Effector memory CD4-positive, alpha-beta T cell (primary cell): ENCODE measurements around the gene BRAF.
"Not testable (repeated sequence)": the region's sequence is repeated elsewhere in the genome, so short reads cannot be mapped to it uniquely, and the experiment has no call there.

Experiments used
- DNase-seq, 3 donors: peaks; one replicate each; pipeline ENCODE4 v3.0.0-alpha.2; 2020
- H3K27ac ChIP-seq: 2 replicates; pipeline ENCODE4 v1.7.0; 2013; ENCODE audit warnings: mild to moderate bottlenecking, low read length, moderate library complexity; ENCODE audit not compliant: insufficient read depth, poor library complexity, severe bottlenecking
- H3K27me3 ChIP-seq: replicated peaks from 2 replicates; pipeline ENCODE4 v1.7.0; 2013; ENCODE audit warnings: mild to moderate bottlenecking, low read length; ENCODE audit not compliant: insufficient read depth, control insufficient read depth, poor library complexity, severe bottlenecking
- H3K36me3 ChIP-seq: 2 replicates; pipeline ENCODE4 v1.7.0; 2013; ENCODE audit warnings: mild to moderate bottlenecking, low read length, moderate library complexity; ENCODE audit not compliant: control insufficient read depth, insufficient read depth
- H3K4me1 ChIP-seq: 2 replicates; pipeline ENCODE4 v1.7.0; 2013; ENCODE audit warnings: low read length, mild to moderate bottlenecking; ENCODE audit not compliant: control insufficient read depth, insufficient read depth, poor library complexity, severe bottlenecking
- H3K4me3 ChIP-seq: 2 replicates; pipeline ENCODE4 v1.7.0; 2013; ENCODE audit warnings: low read length, low read depth, mild to moderate bottlenecking; ENCODE audit not compliant: insufficient read depth, poor library complexity, severe bottlenecking
- H3K9me3 ChIP-seq: 2 replicates; pipeline ENCODE4 v1.7.0; 2013; ENCODE audit warnings: mild to moderate bottlenecking, low read length, moderate library complexity; ENCODE audit not compliant: control insufficient read depth

The BRAF gene

DNA sequence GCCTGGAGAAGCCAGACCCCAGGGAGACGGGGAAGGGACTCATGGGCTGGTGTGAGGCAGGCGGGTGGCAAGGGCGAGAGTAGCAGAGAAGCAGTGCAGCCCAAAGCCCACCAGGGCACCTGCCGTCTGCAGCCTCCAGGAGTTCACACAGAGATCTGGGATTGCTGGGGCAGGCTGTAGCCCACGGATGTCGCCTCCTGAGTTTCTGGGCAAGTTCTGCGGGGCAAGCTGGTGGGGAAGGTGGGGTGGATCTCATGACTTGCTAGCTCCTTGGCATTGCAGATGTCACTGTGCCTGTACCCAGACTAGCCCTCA, 246.0 kb downstream of the BRAF start:
- Histone ChIP-seq H3K4me1 (peaks cover 6% of the 10 kb centered on the region), H3K36me3 (peaks cover 24% of the 10 kb centered on the region), H3K4me3 (no peak overlapping the region), H3K9me3 (no peaks in the 10 kb centered on the region), H3K27me3 (no peaks in the 10 kb centered on the region), H3K27ac (no peak overlapping the region)
- DNase-seq = no peak

DNA sequence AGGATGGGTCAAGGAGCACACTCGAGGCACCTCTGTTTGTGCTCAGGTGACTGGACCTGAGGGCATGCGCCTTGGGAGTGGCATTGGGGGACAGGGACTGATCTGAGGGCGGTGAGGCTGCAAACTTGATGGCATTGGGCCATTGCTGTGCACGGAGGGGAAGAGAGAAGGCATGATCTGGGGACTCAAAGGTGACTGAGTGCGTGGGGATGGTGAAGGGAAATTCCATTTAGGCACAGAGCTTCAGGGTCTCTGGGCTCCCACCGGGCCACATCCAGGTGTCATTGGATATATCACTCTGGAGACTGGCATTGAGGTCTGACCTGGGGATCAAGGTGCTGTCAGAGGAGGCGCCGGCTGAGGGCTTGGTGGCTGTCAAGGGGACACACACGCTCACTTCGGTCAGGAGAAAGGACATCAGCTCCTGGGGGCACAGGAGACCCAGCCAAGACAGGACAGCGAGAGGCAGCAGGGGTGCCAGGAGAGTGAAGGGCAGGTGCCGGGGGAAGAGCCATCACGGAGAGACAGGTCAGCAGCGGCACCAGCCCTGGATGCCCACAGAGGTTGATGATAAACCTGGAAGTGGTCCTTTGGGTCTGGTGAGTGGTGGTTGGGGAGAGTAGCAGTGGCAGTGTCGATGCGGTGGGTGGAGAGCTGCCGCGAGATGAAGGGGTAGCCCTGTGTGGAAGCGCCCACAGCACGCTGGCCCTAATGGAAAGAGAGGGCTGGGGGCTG, 246.5 kb downstream of the BRAF start:
- Histone ChIP-seq H3K9me3 (no peaks in the 10 kb centered on the region), H3K36me3 (peaks cover 19% of the 10 kb centered on the region), H3K27me3 (no peaks in the 10 kb centered on the region), H3K27ac (no peak overlapping the region), H3K4me3 (no peak overlapping the region), H3K4me1 (peaks cover 8% of the 10 kb centered on the region)
- no peak for DNase-seq

DNA sequence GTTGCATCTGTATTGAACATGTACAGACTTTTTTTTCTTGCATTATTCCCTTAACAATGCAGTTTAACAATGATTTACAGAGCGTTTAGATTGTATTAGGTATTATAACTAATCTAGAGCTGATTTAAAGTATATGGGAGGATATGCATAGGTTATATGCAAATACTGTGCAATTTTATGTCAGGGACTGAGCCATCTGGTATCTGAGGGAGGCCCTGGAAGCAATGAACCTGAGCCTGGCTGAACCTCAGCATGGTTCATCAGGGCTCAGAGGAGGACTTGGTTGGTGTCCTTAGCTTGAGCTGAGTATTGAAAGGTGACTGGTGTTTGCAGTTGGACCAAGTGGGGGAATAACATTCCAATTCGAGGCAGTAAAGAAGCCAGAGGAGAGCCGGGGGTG, 247.2 kb downstream of the BRAF start:
- no peaks in the 10 kb centered on the region for H3K27me3 ChIP-seq
- DNase-seq = no peak
- peaks cover 18% of the 10 kb centered on the region for H3K36me3 ChIP-seq
- H3K27ac ChIP-seq = no peak overlapping the region
- peaks cover 8% of the 10 kb centered on the region for H3K4me1 ChIP-seq
- H3K4me3 ChIP-seq = no peak overlapping the region
- H3K9me3 ChIP-seq = no peaks in the 10 kb centered on the region

DNA sequence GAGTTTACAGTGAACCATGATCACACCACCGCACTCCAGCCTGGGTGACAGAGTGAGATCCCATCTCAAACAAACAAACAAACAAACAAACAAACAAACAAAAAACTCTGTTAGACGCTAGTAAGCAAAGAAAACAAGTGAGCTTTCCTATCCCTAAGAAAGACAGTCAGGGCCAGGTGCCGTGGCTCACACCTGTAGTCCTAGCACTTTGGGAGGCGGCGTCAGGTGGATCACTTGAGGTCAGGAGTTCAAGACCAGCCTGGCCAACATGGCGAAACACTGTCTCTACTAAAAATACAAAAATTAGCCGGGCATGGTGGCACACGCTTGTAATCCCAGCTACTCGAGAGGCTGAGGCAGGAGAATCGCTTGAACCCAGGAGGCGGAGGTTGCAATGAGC, 247.8 kb downstream of the BRAF start:
- not testable (repeated sequence) for H3K9me3 ChIP-seq, H3K4me1 ChIP-seq, H3K4me3 ChIP-seq, H3K27me3 ChIP-seq, DNase-seq, H3K27ac ChIP-seq
- peaks cover 12% of the 10 kb centered on the region for H3K36me3 ChIP-seq

DNA sequence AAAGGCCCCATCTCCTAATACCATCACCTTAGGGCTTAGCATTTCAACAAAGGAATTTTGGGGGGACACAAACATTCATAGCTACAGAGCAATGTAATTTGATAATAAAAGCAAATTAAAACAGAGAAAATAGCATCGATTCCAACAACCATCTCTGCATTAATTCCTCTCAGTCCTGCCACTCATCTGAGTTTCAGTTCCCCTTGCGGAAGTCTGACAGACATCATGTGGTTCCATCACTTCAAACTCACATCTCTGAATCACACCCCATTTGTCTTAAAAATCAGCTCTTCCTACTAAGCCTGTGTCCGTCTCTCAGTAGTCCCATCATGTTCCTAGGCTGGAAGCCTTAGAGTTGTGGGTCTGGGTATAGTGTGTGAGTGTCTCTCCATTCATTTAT, 248.4 kb downstream of the BRAF start:
- Histone ChIP-seq H3K36me3 (peaks cover 11% of the 10 kb centered on the region), H3K4me3 (no peak overlapping the region), H3K4me1 (peaks cover 8% of the 10 kb centered on the region), H3K27ac (no peak overlapping the region), H3K9me3 (no peaks in the 10 kb centered on the region), H3K27me3 (no peaks in the 10 kb centered on the region)
- DNase-seq = no peak

DNA sequence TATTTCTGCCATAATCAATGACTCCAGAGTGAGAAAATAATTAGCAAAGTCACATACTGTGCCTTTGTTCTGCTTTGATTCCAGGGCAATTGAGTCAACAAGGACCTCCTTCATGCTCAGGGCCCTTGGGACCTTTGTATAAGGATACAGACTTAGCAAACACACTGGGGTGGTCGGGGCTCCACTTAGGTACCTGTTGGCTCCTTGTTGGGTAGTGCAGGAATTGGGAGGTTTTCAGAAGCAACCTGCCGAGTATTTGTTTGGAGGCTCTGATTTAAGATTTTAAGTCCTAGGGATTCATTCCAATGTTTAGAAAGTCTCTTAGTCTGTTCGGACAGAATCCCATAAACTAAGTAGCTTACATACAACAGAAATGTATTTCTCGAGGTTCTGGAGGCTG, 249.0 kb downstream of the BRAF start:
- DNase-seq = no peak
- no peak overlapping the region for H3K27ac ChIP-seq
- peaks cover 8% of the 10 kb centered on the region for H3K36me3 ChIP-seq
- H3K27me3 ChIP-seq = no peaks in the 10 kb centered on the region
- H3K9me3 ChIP-seq = no peaks in the 10 kb centered on the region
- H3K4me1 ChIP-seq = peaks cover 8% of the 10 kb centered on the region
- H3K4me3 ChIP-seq = no peak overlapping the region

DNA sequence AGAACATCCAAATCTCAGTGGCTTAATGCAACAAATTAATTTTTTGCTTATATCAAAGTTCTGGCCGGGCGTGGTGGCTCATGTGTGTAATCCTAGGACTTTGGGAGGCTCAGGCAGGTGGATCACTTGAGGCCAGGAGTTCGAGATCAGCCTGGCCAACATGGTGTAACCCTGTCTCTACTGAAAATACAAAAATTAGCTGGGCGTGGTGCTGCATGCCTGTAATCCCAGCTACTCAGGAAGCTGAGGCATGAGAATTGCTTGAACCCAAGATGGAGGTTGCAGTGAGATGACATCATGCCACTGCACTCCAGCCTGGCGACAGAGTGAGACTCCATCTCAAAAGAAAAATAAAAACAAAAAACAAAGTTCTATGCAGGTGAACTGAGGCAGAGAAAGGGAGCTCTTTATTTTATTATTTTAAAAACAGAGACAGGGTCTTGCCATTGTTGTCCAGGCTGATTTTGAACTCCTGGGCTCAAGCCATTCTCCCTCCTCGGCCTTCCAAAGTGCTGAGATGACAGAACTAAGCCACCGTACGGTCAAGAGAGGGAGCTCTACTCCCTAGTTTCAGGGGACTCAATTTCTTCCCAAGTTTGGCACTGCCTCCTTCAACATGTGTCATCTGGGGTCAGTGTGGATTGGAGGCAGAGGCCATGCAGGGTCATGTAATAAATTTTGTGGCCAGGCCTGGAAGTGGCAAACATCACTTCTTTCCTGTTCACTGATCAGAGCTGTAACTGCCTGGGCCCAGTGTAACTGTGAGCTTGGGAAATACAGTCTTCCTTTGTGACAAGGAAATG, 249.6 kb downstream of the BRAF start:
- no peak overlapping the region for H3K27ac ChIP-seq
- no peaks in the 10 kb centered on the region for H3K9me3 ChIP-seq
- H3K27me3 ChIP-seq = no peaks in the 10 kb centered on the region
- H3K4me3 ChIP-seq = no peak overlapping the region
- H3K4me1 ChIP-seq = peaks cover 8% of the 10 kb centered on the region
- peaks cover 2% of the 10 kb centered on the region for H3K36me3 ChIP-seq
- DNase-seq = no peak

DNA sequence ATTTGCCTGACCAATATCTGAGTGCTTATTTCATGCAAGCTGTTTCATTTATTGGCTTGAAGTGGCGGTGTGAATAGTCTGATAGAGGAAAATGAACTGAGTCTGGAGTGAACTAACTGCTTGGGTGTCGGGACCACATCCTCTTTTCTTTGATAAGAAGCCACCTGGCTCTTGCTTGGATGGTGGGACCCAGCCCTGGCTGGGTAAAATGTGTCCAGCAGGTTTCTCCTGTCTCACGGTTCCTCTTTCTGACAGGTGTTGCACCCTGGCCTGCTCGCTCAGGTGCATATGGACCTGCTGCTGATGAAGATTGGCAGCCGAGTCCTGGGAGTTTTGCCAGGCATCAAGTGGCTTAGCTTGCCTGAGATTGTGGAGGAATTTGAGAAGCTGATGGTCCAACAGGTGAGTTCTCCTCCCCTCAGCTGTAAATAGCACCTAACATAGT, 250.4 kb downstream of the BRAF start:
- Histone ChIP-seq H3K27ac (no peak overlapping the region), H3K4me3 (no peak overlapping the region), H3K27me3 (no peaks in the 10 kb centered on the region), H3K9me3 (no peaks in the 10 kb centered on the region), H3K4me1 (peaks cover 8% of the 10 kb centered on the region), H3K36me3 (no peaks in the 10 kb centered on the region)
- DNase-seq = no peak

DNA sequence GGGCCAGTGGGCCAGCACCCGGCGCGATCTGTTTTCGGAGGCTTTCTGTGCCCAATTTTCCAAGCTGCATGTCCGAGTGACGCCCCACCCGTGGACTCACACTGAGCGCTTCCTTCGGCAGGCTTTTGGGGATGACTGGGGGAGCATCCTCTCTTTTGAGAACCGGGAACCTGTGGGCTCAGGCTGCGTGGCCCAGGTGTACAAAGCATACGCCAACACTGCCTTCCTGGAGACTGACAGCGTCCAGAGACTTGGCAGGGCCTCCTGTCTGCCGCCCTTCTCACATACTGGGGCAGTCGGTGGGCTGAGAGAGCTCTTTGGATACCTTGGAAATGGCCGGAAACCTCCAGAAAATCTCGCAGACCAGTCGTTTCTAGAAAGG, 251.0 kb downstream of the BRAF start:
- H3K9me3 ChIP-seq = no peaks in the 10 kb centered on the region
- no peaks in the 10 kb centered on the region for H3K27me3 ChIP-seq
- H3K27ac ChIP-seq = peak overlapping the region; percentile 75
- DNase-seq = no peak
- peaks cover 8% of the 10 kb centered on the region for H3K4me1 ChIP-seq
- H3K4me3 ChIP-seq = peak overlapping the region; percentile 68
- H3K36me3 ChIP-seq = no peaks in the 10 kb centered on the region

DNA sequence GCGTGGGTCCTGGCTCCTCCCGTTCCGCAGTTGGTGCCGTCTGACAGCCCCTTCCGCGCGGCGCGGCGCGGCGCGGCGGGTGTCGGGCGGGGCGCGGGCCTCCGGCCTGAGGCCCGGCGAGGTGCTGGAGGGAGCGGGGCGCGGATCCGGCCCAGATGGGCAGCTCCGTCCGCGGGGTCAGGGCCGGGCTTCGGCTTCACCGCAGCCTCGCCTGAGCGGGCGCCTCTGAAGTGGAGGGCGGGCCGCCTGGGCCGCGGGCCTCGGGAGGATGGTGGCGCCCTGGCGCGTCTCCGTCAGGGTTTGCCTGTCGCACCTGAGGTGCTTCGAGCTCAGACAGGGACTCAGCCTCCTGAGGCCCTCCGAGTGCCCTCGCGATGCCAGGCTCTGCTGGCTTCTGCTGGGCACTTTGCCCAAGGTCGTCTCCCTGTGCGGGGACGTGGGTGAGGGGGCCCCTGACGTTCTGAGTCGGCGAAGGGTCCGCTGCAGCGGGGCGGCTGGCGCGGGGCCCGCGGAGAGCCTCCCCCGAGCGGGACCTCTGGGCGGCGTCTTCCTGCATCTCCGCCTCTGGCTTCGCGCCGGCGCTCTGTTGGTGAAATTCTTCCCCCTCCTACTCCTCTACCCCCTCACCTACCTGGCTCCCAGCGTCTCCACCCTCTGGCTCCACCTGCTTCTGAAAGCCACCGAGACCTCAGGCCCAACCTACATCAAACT, 251.5 kb downstream of the BRAF start:
- DNase-seq = peak; percentile 29 to 46 (median 39)
- H3K27ac ChIP-seq = peak overlapping the region; percentile 75

More for the DNA sequence above, 251.5 kb downstream of the BRAF start:
- H3K4me1 ChIP-seq = peaks cover 8% of the 10 kb centered on the region
- no peaks in the 10 kb centered on the region for H3K36me3 ChIP-seq
- no peaks in the 10 kb centered on the region for H3K27me3 ChIP-seq
- no peaks in the 10 kb centered on the region for H3K9me3 ChIP-seq
- H3K4me3 ChIP-seq = peak overlapping the region; percentile 68
